ENCODE data around the gene EDDM13. TPM values are rescaled to one million over a fixed set of nuclear protein-coding genes. Genes with fewer than 3 reads are reported as not detected.

EDDM13 gene
- total and polyA plus RNA-seq, 2 donors (not counting 3 experiments of a cell fraction or from before 2014, with no cell fraction given) = 0.51 TPM; not detected in 1

DNA sequence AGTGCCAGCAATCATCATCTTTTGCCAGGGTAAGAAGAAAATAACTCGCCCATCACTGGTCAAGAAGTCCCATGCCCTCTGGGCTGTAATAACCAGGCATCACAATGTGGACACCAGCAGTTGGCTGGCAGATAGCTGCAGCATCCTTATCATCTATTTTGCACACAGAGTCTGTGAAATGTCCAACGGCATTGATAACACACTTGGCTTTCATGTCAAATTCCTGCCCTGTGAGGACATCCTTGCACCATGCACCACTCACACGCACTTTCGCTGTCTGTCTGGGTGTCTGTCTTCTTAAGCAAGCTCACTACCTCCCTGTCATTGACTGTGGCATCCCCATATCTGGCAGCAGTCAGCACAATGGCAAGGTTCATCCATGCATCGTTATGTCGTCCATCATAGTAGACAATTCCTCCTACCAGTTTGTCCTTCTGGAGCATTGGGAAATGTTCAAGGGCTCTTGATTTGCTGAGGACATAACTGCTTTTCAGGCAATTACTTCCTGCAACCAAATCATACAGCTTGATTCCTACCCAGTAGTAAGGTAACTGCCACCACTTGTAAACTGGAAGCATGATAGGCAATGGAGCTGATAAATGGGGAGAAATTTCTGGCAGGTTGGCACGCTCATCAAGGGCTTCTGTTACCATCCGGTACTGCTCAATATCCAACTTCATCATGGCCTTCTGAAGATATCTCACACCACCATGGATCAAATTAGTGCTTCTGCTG is 48.9 kb downstream of the EDDM13 start:
- BruUV-seq (replicated peaks) = no TSS peak
- Histone ChIP-seq H3K9me1 (replicated peaks; ENCODE audit: control insufficient read depth, extremely low read depth, insufficient read depth, low read length) (no peaks in the 10 kb centered on the region), H3K79me2 (ENCODE audit: control insufficient read depth, insufficient read depth, low read length) (no peaks in the 10 kb centered on the region), H3K4me3 (replicated peaks in 1 of 3; ENCODE audit: insufficient read depth in 1 of 3, low read depth in 1 of 3, low read length in 3 of 3) (no peak overlapping the region), H3K4me2 (ENCODE audit: insufficient read depth, low read length) (no peak overlapping the region), H3K27me3 (ENCODE audit: control insufficient read depth in 2 of 2, insufficient read depth in 2 of 2, low read length in 2 of 2) (no peaks in the 10 kb centered on the region), H2AFZ (ENCODE audit: low read depth, low read length) (no peak overlapping the region), H3K9ac (replicated peaks; ENCODE audit: extremely low read depth, insufficient read depth, low read length) (no peak overlapping the region), H3K36me3 (ENCODE audit: control insufficient read depth in 2 of 2, extremely low read depth in 1 of 2, insufficient read depth in 2 of 2, low read length in 2 of 2) (no peaks in the 10 kb centered on the region), H3K27ac (ENCODE audit: insufficient read depth, low read depth, low read length) (no peak overlapping the region), H3K9me3 (replicated peaks; ENCODE audit: control insufficient read depth, insufficient read depth, low read length) (no peaks in the 10 kb centered on the region), H4K20me1 (replicated peaks; ENCODE audit: control insufficient read depth, extremely low read depth, insufficient read depth, low read length) (no peaks in the 10 kb centered on the region), H3K4me1 (ENCODE audit: control insufficient read depth, extremely low read depth, insufficient read depth, low read length) (no peaks in the 10 kb centered on the region)
- ChIA-PET POLR2A (no interaction called here), CTCF (interaction anchor here (0.9 to 2.2 kb wide), 3 partner anchors 12 to 68 kb away, joined by 3 to 12 read pairs (median 4); no protein-coding TSS in a partner anchor)
- dilution Hi-C loops (cut with MboI; ENCODE audit: extremely low pct_ligation_motif_present, low sequenced_read_pairs) (no loop called here), intact Hi-C loops (cut with micrococcal nuclease) (no loop called here)
- no peak for TF ChIP-seq GATA2 (IDR thresholded peaks at IDR 0.05; ENCODE audit: insufficient read depth, insufficient read length, low read depth, low read length)
- no peak for TF ChIP-seq JUN (IDR thresholded peaks at IDR 0.05; ENCODE audit: borderline replicate concordance, insufficient read depth, insufficient read length, low read depth)
- no peak for TF ChIP-seq POLR2A (IDR thresholded peaks at IDR 0.05; ENCODE audit: low read depth, low read length)
- no peak for TF ChIP-seq CTCF (IDR thresholded peaks at IDR 0.05; ENCODE audit: extremely low read depth in 1 of 2, insufficient read depth in 1 of 2, low read depth in 1 of 2, low read length in 2 of 2)
- no peak for TF ChIP-seq MYC (IDR thresholded peaks at IDR 0.05; ENCODE audit: low read depth, low read length)
- no peak for TF ChIP-seq POLR2AphosphoS5 (IDR thresholded peaks at IDR 0.05; ENCODE audit: insufficient read depth, low read depth, low read length)
- TF ChIP-seq FOS (IDR thresholded peaks at IDR 0.05; ENCODE audit: borderline replicate concordance, insufficient read depth, low read length) = no peak
- TF ChIP-seq, protein P1, sequence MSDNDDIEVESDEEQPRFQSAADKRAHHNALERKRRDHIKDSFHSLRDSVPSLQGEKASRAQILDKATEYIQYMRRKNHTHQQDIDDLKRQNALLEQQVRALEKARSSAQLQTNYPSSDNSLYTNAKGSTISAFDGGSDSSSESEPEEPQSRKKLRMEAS (IDR thresholded peaks at IDR 0.05; ENCODE audit: insufficient read depth, insufficient read length) = no peak
- TF ChIP-seq EZH2 (IDR thresholded peaks at IDR 0.05; ENCODE audit: borderline replicate concordance, low read depth, low read length, severe bottlenecking) = no peak
- no peak for DNase-seq (ENCODE audit: low read depth, low spot score)
- FAIRE-seq = no peak
